HCT116 (cell line): Measurements from ENCODE around the gene NOP14.

Experiments
- CBX3 ChIP-seq: IDR thresholded peaks from 2 replicates; pipeline ENCODE4 v1.6.1; 2012; ENCODE audit warnings: low read depth
- CTCF ChIP-seq, 3 experiments: fragments of 200-600 bp in 1 of 3; sonication (generic) in 1 of 3; IDR thresholded peaks in 2 of 3; conservative IDR thresholded peaks in 1 of 3; 2 replicates each; pipeline ENCODE4 v1.5.1; 2012 to 2017; ENCODE audit warnings: low read depth in 2 of 3, low read length in 2 of 3, antibody characterized with exemption in 1 of 3, borderline replicate concordance in 1 of 3, control low read depth in 1 of 3, mild to moderate bottlenecking in 1 of 3, mixed read lengths in 1 of 3, mixed run types in 1 of 3, moderate library complexity in 1 of 3; ENCODE audit not compliant: insufficient read depth in 1 of 3
- EZH2 ChIP-seq: fragments of 200-600 bp; sonication (generic); IDR thresholded peaks from 2 replicates; pipeline ENCODE4 v1.6.1; 2017; ENCODE audit warnings: antibody characterized with exemption, mixed run types
- EZH2phosphoT487 ChIP-seq: fragments of 200-600 bp; IDR thresholded peaks from 2 replicates; pipeline ENCODE4 v1.6.1; 2018; ENCODE audit warnings: antibody characterized with exemption, borderline replicate concordance
- FOSL1 ChIP-seq: IDR thresholded peaks from 2 replicates; pipeline ENCODE4 v1.6.1; 2012; ENCODE audit warnings: low read depth
- JUND ChIP-seq: IDR thresholded peaks from 2 replicates; pipeline ENCODE4 v1.6.1; 2012
- POLR2A ChIP-seq: IDR thresholded peaks from 2 replicates; pipeline ENCODE4 v1.7.0; 2011; ENCODE audit warnings: borderline replicate concordance; ENCODE audit not compliant: insufficient read depth, insufficient read length; ENCODE audit errors: extremely low read depth
- POLR2AphosphoS5 ChIP-seq: IDR thresholded peaks from 2 replicates; pipeline ENCODE4 v1.6.1; 2011; ENCODE audit warnings: mild to moderate bottlenecking, low read depth, low read length, moderate library complexity
- SIN3A ChIP-seq: IDR thresholded peaks from 2 replicates; pipeline ENCODE4 v1.6.1; 2012; ENCODE audit warnings: low read depth
- ZNF274 ChIP-seq: fragments of 200-500 bp; sonication (Bioruptor generic); IDR thresholded peaks from 2 replicates; pipeline ENCODE4 v1.6.1; 2014; ENCODE audit warnings: mild to moderate bottlenecking, low read depth, low read length, inconsistent platforms
- TF ChIP-seq, protein P1 (sequence below): IDR thresholded peaks from 2 replicates; pipeline ENCODE4 v1.6.1; 2012
- TF ChIP-seq, protein P2 (sequence below): IDR thresholded peaks from 2 replicates; pipeline ENCODE4 v1.6.1; 2012; ENCODE audit warnings: low read depth
- TF ChIP-seq, protein P3 (sequence below): IDR thresholded peaks from 2 replicates; pipeline ENCODE4 v1.6.1; 2012

DNA sequence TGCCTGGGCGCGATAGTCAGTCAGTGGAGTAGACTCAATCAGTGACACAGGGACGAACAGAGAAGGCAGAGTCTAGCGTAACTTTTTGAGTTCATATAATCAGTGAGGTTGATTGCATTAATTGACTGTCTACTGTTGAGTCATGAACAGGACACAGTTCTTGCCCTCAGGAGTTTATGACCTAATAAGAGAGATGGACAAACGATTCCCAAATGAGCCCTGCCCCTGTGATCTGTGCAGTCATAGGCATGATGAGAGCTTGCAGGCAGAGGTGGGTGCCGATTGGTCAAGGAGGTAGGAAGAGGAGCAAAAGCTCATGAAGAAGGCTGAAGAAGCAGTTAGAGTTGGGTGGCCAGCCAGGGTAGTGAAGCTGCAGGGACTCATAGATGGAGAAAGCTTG lies 62.5 kb downstream of the NOP14 start:
- TF ChIP-seq, protein P1, sequence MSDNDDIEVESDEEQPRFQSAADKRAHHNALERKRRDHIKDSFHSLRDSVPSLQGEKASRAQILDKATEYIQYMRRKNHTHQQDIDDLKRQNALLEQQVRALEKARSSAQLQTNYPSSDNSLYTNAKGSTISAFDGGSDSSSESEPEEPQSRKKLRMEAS, result no peak
- TF ChIP-seq ZNF274 (no peak), POLR2AphosphoS5 (no peak), EZH2phosphoT487 (no peak), CTCF (IDR thresholded peaks at IDR 0.05 in 2 of 3, conservative IDR thresholded peaks at IDR 0.05 in 1 of 3; ENCODE audit: borderline replicate concordance in 1 of 3, insufficient read depth in 1 of 3, low read depth in 2 of 3, low read length in 2 of 3) (no peak), FOSL1 (no peak), CBX3 (no peak), EZH2 (no peak), JUND (no peak), POLR2A (no peak), SIN3A (no peak)
- TF ChIP-seq, protein P2, sequence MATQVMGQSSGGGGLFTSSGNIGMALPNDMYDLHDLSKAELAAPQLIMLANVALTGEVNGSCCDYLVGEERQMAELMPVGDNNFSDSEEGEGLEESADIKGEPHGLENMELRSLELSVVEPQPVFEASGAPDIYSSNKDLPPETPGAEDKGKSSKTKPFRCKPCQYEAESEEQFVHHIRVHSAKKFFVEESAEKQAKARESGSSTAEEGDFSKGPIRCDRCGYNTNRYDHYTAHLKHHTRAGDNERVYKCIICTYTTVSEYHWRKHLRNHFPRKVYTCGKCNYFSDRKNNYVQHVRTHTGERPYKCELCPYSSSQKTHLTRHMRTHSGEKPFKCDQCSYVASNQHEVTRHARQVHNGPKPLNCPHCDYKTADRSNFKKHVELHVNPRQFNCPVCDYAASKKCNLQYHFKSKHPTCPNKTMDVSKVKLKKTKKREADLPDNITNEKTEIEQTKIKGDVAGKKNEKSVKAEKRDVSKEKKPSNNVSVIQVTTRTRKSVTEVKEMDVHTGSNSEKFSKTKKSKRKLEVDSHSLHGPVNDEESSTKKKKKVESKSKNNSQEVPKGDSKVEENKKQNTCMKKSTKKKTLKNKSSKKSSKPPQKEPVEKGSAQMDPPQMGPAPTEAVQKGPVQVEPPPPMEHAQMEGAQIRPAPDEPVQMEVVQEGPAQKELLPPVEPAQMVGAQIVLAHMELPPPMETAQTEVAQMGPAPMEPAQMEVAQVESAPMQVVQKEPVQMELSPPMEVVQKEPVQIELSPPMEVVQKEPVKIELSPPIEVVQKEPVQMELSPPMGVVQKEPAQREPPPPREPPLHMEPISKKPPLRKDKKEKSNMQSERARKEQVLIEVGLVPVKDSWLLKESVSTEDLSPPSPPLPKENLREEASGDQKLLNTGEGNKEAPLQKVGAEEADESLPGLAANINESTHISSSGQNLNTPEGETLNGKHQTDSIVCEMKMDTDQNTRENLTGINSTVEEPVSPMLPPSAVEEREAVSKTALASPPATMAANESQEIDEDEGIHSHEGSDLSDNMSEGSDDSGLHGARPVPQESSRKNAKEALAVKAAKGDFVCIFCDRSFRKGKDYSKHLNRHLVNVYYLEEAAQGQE, result no peak
- TF ChIP-seq, protein P3, sequence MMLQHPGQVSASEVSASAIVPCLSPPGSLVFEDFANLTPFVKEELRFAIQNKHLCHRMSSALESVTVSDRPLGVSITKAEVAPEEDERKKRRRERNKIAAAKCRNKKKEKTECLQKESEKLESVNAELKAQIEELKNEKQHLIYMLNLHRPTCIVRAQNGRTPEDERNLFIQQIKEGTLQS, result no peak
